ENCODE data around the gene ORAI3. TPM values are rescaled to one million over a fixed set of nuclear protein-coding genes. Genes with fewer than 3 reads are reported as not detected.
A peak's percentile ranks its signal among the peaks of the same experiment; 100 is the strongest.

Gene ORAI3
- total and polyA plus RNA-seq, 2 of the 13 experiments (the other 11 are each of a cell fraction or from before 2014, with no cell fraction given) = 11.4 to 32.0 TPM

DNA sequence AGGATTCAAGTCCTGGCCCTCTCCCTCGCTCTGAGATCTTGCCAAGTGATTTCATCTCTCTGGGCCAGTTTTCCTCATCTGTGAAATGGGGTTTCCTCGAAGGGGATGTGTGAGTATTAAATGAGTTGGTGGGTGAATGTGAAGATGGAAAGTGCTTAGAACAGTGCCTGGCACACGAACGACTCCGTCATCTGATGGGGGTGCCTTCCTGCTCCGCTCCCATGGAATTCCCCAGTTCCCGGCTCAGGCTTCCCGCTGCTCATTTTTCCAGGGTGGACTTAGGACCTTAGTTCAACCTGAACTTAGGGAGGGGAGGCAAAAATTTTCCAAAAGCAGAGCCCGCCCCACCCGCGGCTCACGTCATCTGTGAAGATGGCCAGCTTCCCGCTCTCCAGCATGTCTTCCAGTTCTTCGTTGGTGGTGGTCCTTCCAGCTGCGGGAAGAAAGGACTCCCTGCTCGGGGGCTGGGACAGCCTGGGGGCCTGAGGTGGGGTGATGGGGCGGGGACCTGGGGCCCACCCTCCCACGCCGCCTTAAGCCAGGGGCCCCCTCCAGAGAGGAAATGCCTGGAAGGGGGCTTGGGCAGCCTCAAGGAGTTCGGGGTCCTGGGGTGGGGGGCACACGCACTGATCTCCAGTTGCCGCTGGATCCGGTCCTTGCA is 47.6 kb downstream of the ORAI3 start (continued):
- TF ChIP-seq, protein P1, sequence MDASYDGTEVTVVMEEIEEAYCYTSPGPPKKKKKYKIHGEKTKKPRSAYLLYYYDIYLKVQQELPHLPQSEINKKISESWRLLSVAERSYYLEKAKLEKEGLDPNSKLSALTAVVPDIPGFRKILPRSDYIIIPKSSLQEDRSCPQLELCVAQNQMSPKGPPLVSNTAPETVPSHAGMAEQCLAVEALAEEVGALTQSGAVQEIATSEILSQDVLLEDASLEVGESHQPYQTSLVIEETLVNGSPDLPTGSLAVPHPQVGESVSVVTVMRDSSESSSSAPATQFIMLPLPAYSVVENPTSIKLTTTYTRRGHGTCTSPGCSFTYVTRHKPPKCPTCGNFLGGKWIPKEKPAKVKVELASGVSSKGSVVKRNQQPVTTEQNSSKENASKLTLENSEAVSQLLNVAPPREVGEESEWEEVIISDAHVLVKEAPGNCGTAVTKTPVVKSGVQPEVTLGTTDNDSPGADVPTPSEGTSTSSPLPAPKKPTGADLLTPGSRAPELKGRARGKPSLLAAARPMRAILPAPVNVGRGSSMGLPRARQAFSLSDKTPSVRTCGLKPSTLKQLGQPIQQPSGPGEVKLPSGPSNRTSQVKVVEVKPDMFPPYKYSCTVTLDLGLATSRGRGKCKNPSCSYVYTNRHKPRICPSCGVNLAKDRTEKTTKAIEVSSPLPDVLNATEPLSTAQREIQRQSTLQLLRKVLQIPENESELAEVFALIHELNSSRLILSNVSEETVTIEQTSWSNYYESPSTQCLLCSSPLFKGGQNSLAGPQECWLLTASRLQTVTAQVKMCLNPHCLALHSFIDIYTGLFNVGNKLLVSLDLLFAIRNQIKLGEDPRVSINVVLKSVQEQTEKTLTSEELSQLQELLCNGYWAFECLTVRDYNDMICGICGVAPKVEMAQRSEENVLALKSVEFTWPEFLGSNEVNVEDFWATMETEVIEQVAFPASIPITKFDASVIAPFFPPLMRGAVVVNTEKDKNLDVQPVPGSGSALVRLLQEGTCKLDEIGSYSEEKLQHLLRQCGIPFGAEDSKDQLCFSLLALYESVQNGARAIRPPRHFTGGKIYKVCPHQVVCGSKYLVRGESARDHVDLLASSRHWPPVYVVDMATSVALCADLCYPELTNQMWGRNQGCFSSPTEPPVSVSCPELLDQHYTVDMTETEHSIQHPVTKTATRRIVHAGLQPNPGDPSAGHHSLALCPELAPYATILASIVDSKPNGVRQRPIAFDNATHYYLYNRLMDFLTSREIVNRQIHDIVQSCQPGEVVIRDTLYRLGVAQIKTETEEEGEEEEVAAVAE (CRISPR knock-in tag; IDR thresholded peaks at IDR 0.05; ENCODE audit: borderline replicate concordance) = 0 out of 2 replicates have a peak, but pooled peaks have one; percentile 11
- TF ChIP-seq, protein P2, sequence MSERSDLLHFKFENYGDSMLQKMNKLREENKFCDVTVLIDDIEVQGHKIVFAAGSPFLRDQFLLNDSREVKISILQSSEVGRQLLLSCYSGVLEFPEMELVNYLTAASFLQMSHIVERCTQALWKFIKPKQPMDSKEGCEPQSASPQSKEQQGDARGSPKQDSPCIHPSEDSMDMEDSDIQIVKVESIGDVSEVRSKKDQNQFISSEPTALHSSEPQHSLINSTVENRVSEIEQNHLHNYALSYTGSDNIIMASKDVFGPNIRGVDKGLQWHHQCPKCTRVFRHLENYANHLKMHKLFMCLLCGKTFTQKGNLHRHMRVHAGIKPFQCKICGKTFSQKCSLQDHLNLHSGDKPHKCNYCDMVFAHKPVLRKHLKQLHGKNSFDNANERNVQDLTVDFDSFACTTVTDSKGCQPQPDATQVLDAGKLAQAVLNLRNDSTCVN (CRISPR knock-in tag; IDR thresholded peaks at IDR 0.05; ENCODE audit: borderline replicate concordance) = no peak; the same call in 1 of the 2 replicates
- TF ChIP-seq TAF1 (CRISPR knock-in tag; IDR thresholded peaks at IDR 0.05) (peak; percentile 55), YY1 (IDR thresholded peaks at IDR 0.05; ENCODE audit: insufficient read depth, insufficient replicate concordance, low read depth, low read length) (peak; percentile 82), PHB2 (IDR thresholded peaks at IDR 0.05; ENCODE audit: partially characterized antibody) (no peak), MAZ (IDR thresholded peaks at IDR 0.05; ENCODE audit: borderline replicate concordance, low read depth, low read length) (peak; percentile 24; the same call in 1 of the 2 replicates), MAZ (CRISPR knock-in tag; IDR thresholded peaks at IDR 0.05; ENCODE audit: low read depth) (0 out of 2 replicates have a peak, but pooled peaks have one; percentile 25), DNMT1 (CRISPR knock-in tag; IDR thresholded peaks at IDR 0.05) (no peak), SP1 (IDR thresholded peaks at IDR 0.05) (no peak), SP1 (CRISPR knock-in tag; IDR thresholded peaks at IDR 0.05) (peak; percentile 29), ZNF17 (CRISPR knock-in tag; IDR thresholded peaks at IDR 0.05) (no peak), ARNT2 (CRISPR knock-in tag; IDR thresholded peaks at IDR 0.05; ENCODE audit: low read depth) (0 out of 2 replicates have a peak, but pooled peaks have one; percentile 15), ASH2L (IDR thresholded peaks at IDR 0.05; ENCODE audit: insufficient read length, low read depth, low read length) (peak; percentile 70)
- TF ChIP-seq, protein P3, sequence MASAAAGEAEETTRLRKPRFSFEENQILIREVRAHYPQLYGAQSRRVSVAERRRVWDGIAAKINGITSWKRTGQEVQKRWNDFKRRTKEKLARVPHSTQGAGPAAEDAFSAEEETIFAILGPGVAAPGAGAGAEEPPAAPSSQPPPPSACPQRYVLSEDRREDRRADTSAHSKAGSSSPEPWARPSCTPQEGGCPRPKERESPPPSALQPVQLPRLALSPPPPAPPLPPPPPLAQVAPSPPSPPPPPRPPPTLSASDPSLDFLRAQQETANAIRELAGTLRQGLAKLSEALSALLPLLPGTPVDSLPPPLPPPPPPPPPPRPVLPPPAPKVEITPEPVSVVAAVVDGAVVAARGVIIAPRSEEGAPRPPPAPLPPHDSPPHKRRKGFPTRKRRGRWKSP (CRISPR knock-in tag; IDR thresholded peaks at IDR 0.05) = peak; percentile 45; the same call in 1 of the 2 replicates
- TF ChIP-seq, protein P4, sequence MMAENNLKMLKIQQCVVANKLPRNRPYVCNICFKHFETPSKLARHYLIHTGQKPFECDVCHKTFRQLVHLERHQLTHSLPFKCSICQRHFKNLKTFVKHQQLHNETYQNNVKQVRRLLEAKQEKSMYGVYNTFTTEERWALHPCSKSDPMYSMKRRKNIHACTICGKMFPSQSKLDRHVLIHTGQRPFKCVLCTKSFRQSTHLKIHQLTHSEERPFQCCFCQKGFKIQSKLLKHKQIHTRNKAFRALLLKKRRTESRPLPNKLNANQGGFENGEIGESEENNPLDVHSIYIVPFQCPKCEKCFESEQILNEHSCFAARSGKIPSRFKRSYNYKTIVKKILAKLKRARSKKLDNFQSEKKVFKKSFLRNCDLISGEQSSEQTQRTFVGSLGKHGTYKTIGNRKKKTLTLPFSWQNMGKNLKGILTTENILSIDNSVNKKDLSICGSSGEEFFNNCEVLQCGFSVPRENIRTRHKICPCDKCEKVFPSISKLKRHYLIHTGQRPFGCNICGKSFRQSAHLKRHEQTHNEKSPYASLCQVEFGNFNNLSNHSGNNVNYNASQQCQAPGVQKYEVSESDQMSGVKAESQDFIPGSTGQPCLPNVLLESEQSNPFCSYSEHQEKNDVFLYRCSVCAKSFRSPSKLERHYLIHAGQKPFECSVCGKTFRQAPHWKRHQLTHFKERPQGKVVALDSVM (CRISPR knock-in tag; IDR thresholded peaks at IDR 0.05) = peak; percentile 52; the same call in 1 of the 2 replicates
- TF ChIP-seq, protein P5, sequence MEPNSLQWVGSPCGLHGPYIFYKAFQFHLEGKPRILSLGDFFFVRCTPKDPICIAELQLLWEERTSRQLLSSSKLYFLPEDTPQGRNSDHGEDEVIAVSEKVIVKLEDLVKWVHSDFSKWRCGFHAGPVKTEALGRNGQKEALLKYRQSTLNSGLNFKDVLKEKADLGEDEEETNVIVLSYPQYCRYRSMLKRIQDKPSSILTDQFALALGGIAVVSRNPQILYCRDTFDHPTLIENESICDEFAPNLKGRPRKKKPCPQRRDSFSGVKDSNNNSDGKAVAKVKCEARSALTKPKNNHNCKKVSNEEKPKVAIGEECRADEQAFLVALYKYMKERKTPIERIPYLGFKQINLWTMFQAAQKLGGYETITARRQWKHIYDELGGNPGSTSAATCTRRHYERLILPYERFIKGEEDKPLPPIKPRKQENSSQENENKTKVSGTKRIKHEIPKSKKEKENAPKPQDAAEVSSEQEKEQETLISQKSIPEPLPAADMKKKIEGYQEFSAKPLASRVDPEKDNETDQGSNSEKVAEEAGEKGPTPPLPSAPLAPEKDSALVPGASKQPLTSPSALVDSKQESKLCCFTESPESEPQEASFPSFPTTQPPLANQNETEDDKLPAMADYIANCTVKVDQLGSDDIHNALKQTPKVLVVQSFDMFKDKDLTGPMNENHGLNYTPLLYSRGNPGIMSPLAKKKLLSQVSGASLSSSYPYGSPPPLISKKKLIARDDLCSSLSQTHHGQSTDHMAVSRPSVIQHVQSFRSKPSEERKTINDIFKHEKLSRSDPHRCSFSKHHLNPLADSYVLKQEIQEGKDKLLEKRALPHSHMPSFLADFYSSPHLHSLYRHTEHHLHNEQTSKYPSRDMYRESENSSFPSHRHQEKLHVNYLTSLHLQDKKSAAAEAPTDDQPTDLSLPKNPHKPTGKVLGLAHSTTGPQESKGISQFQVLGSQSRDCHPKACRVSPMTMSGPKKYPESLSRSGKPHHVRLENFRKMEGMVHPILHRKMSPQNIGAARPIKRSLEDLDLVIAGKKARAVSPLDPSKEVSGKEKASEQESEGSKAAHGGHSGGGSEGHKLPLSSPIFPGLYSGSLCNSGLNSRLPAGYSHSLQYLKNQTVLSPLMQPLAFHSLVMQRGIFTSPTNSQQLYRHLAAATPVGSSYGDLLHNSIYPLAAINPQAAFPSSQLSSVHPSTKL (CRISPR knock-in tag; IDR thresholded peaks at IDR 0.05) = peak; percentile 70
